ENCODE results near the gene NRG2. TPM values are rescaled to one million over a fixed set of nuclear protein-coding genes. Genes with fewer than 3 reads are reported as not detected.

Gene NRG2
- polyA plus RNA-seq, 3 donors = 0.01 TPM; not detected in 2

- H3K79me2 ChIP-seq (ENCODE audit: insufficient read depth, low read length) = no peaks in the 10 kb centered on the region
- H3K36me3 ChIP-seq (replicated peaks in 1 of 2; ENCODE audit: control insufficient read depth in 1 of 2, insufficient read depth in 2 of 2, low read length in 2 of 2) = no peaks in the 10 kb centered on the region
- TF ChIP-seq CTCF (IDR thresholded peaks at IDR 0.05) = no peak
- Mint-ChIP-seq H3K27me3 (ENCODE audit: low read depth in 3 of 3) (peaks cover 17 to 32% (median 18%) of the 10 kb centered on the region in 3 donors), H3K36me3 (no peaks in the 10 kb centered on the region), H3K9me3 (peaks cover 0 to 2% (median 0%) of the 10 kb centered on the region in 7 donors), H3K4me1 (no peaks in the 10 kb centered on the region), H3K4me3 (no peak overlapping the region), H3K27ac (no peak overlapping the region)
- H3K9ac ChIP-seq (ENCODE audit: insufficient read depth, low read length, poor library complexity, severe bottlenecking) = no peak overlapping the region
- intact Hi-C loops (cut with micrococcal nuclease) = no loop called here
- no peak overlapping the region for H3K27ac ChIP-seq (ENCODE audit: low read depth in 1 of 2, low read length in 2 of 2)
- WGBS (ENCODE audit: insufficient coverage) = no CpG with 5 or more reads among the region's 3 CpGs
- no peaks in the 10 kb centered on the region for H3K9me3 ChIP-seq (replicated peaks in 1 of 2; ENCODE audit: control insufficient read depth in 1 of 2, insufficient read depth in 1 of 2, low read length in 2 of 2)
- no peak for DNase-seq
- H4K20me1 ChIP-seq (ENCODE audit: insufficient read depth, low read length) = no peaks in the 10 kb centered on the region
- no peak overlapping the region for H3K4me2 ChIP-seq (replicated peaks; ENCODE audit: extremely low read depth, low read length, poor library complexity, severe bottlenecking)
- H3K4me1 ChIP-seq (ENCODE audit: control insufficient read depth in 1 of 2, insufficient read depth in 2 of 2, low read length in 2 of 2) = no peaks in the 10 kb centered on the region
- H2AFZ ChIP-seq (ENCODE audit: insufficient read depth, low read depth, low read length, poor library complexity, severe bottlenecking) = no peak overlapping the region
- H3K27me3 ChIP-seq (ENCODE audit: control insufficient read depth in 2 of 2, insufficient read depth in 2 of 2, low read length in 2 of 2) = peaks cover 0 to 18% of the 10 kb centered on the region in 2 donors
- H3K4me3 ChIP-seq (replicated peaks in 1 of 3; ENCODE audit: low read depth in 2 of 3, low read length in 3 of 3) = no peak overlapping the region
Measured at GRCh38 chr5:139926797-139927503, 116.1 kb downstream of the NRG2 start.

- Histone ChIP-seq H3K4me1 (ENCODE audit: control insufficient read depth in 1 of 2, insufficient read depth in 2 of 2, low read length in 2 of 2) (no peaks in the 10 kb centered on the region), H3K4me2 (replicated peaks; ENCODE audit: extremely low read depth, low read length, poor library complexity, severe bottlenecking) (no peak overlapping the region), H3K9ac (ENCODE audit: insufficient read depth, low read length, poor library complexity, severe bottlenecking) (no peak overlapping the region), H2AFZ (ENCODE audit: insufficient read depth, low read depth, low read length, poor library complexity, severe bottlenecking) (no peak overlapping the region), H4K20me1 (ENCODE audit: insufficient read depth, low read length) (no peaks in the 10 kb centered on the region), H3K27me3 (ENCODE audit: control insufficient read depth in 2 of 2, insufficient read depth in 2 of 2, low read length in 2 of 2) (peaks cover 0 to 16% of the 10 kb centered on the region in 2 donors), H3K27ac (ENCODE audit: low read depth in 1 of 2, low read length in 2 of 2) (no peak overlapping the region), H3K4me3 (replicated peaks in 1 of 3; ENCODE audit: low read depth in 2 of 3, low read length in 3 of 3) (no peak overlapping the region), H3K79me2 (ENCODE audit: insufficient read depth, low read length) (no peaks in the 10 kb centered on the region), H3K36me3 (replicated peaks in 1 of 2; ENCODE audit: control insufficient read depth in 1 of 2, insufficient read depth in 2 of 2, low read length in 2 of 2) (no peaks in the 10 kb centered on the region), H3K9me3 (replicated peaks in 1 of 2; ENCODE audit: control insufficient read depth in 1 of 2, insufficient read depth in 1 of 2, low read length in 2 of 2) (no peaks in the 10 kb centered on the region)
- no peak overlapping the region for H3K4me3 Mint-ChIP-seq
- H3K9me3 Mint-ChIP-seq = peaks cover 0 to 2% (median 0%) of the 10 kb centered on the region in 7 donors
- no peak overlapping the region for H3K27ac Mint-ChIP-seq
- H3K27me3 Mint-ChIP-seq (ENCODE audit: low read depth in 3 of 3) = peaks cover 22 to 40% (median 27%) of the 10 kb centered on the region in 3 donors
- TF ChIP-seq CTCF (IDR thresholded peaks at IDR 0.05) = no peak
- intact Hi-C loops (cut with micrococcal nuclease) = no loop called here
- DNase-seq = no peak
- no peaks in the 10 kb centered on the region for H3K36me3 Mint-ChIP-seq
- no peaks in the 10 kb centered on the region for H3K4me1 Mint-ChIP-seq
- WGBS (ENCODE audit: insufficient coverage) = 89% methylated on average over 3 of the region's 9 CpGs
Measured at GRCh38 chr5:139925650-139926640, 117.2 kb downstream of the NRG2 start.
